PFSK-1 (cell line): ENCODE data around the gene PELI2.

ENCODE experiments used
- FOXP2 ChIP-seq: optimal IDR thresholded peaks from 2 replicates; pipeline ENCODE3; 2011; ENCODE audit warnings: borderline replicate concordance, control low read depth, inconsistent platforms; ENCODE audit not compliant: insufficient read depth; ENCODE audit errors: extremely low read length, extremely low read depth
- POLR2AphosphoS5 ChIP-seq: IDR thresholded peaks from 2 replicates; pipeline ENCODE4 v1.6.1; 2012; ENCODE audit warnings: low read depth, mild to moderate bottlenecking, control low read depth, low read length, moderate library complexity
- SIN3A ChIP-seq: IDR thresholded peaks from 2 replicates; pipeline ENCODE4 v1.6.1; 2012; ENCODE audit warnings: mild to moderate bottlenecking, low read length, moderate library complexity, borderline replicate concordance; ENCODE audit not compliant: insufficient read depth
- TAF1 ChIP-seq: IDR thresholded peaks from 2 replicates; pipeline ENCODE4 v1.6.1; 2012; ENCODE audit warnings: low read length, control low read depth, borderline replicate concordance; ENCODE audit not compliant: insufficient read depth
- TF ChIP-seq, protein P1 (sequence below), 2 experiments: IDR thresholded peaks; 2 replicates each; pipeline versions ENCODE4 v1.6.1 to v1.8.0; 2011 to 2012; ENCODE audit warnings: low read depth in 2 of 2, low read length in 2 of 2, control low read depth in 1 of 2, inconsistent platforms in 1 of 2, mild to moderate bottlenecking in 1 of 2, moderate library complexity in 1 of 2; ENCODE audit not compliant: insufficient read depth in 1 of 2

The PELI2 gene

GRCh38 chr14:56124327-56124726 is 6.1 kb downstream of the PELI2 start:
- TF ChIP-seq FOXP2: no peak
- no peak for TF ChIP-seq SIN3A
- no peak for TF ChIP-seq TAF1
- TF ChIP-seq, protein P1, sequence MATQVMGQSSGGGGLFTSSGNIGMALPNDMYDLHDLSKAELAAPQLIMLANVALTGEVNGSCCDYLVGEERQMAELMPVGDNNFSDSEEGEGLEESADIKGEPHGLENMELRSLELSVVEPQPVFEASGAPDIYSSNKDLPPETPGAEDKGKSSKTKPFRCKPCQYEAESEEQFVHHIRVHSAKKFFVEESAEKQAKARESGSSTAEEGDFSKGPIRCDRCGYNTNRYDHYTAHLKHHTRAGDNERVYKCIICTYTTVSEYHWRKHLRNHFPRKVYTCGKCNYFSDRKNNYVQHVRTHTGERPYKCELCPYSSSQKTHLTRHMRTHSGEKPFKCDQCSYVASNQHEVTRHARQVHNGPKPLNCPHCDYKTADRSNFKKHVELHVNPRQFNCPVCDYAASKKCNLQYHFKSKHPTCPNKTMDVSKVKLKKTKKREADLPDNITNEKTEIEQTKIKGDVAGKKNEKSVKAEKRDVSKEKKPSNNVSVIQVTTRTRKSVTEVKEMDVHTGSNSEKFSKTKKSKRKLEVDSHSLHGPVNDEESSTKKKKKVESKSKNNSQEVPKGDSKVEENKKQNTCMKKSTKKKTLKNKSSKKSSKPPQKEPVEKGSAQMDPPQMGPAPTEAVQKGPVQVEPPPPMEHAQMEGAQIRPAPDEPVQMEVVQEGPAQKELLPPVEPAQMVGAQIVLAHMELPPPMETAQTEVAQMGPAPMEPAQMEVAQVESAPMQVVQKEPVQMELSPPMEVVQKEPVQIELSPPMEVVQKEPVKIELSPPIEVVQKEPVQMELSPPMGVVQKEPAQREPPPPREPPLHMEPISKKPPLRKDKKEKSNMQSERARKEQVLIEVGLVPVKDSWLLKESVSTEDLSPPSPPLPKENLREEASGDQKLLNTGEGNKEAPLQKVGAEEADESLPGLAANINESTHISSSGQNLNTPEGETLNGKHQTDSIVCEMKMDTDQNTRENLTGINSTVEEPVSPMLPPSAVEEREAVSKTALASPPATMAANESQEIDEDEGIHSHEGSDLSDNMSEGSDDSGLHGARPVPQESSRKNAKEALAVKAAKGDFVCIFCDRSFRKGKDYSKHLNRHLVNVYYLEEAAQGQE (IDR thresholded peaks at IDR 0.05; ENCODE audit: insufficient read depth in 1 of 2, low read depth in 2 of 2, low read length in 2 of 2): no peak
- TF ChIP-seq POLR2AphosphoS5: no peak

DNA sequence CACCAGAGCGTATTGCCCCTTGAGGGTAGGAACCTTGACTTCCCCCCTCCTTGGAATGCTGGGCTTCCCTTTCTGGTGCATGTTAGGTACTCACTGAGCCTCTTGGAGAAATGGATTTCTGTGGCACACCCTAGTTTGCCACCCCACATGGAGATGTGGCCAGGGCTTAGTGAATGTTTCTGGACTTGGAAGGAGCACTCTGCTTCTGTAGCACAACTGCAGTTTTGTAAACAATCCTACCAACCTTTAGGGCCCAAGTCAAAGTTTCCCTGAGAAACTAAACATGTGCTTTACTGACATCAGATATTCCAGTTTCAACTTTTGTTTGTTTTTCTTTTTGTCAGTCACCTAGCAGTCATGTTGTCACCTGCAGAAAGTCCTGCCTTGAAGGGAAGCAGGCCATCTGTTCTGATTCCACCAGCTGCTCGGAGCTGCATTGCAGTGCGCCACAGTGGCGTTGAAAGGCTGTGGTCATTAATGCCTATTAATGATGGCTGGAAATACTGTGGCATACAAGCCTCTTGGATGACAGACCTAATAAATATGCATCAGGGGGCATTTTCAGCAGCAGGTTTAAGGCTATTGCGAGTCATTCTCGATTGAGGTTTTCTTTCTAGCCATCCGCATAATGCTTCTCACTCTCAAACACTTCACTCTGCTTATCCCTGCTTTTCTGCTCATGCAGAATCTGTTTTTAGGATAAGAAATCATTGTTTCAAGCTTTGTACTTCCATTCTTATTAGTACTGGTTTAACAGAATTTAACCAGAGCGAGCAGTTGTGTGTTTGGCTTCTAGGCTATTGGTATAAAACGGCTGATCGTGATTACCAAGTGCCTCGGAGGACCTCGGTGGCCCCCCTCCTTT is 7.8 kb downstream of the PELI2 start:
- no peak for TF ChIP-seq POLR2AphosphoS5
- TF ChIP-seq SIN3A: no peak
- no peak for TF ChIP-seq TAF1
- TF ChIP-seq, protein P1 (IDR thresholded peaks at IDR 0.05; ENCODE audit: insufficient read depth in 1 of 2, low read depth in 2 of 2, low read length in 2 of 2): no peak
- no peak for TF ChIP-seq FOXP2

- TF ChIP-seq TAF1 (no peak), SIN3A (no peak), POLR2AphosphoS5 (no peak), FOXP2 (no peak)
- TF ChIP-seq, protein P1 (IDR thresholded peaks at IDR 0.05; ENCODE audit: insufficient read depth in 1 of 2, low read depth in 2 of 2, low read length in 2 of 2): no peak
Measured at GRCh38 chr14:56126637-56126913, 8.4 kb downstream of the PELI2 start.

GRCh38 chr14:56127156-56127555 is 8.9 kb downstream of the PELI2 start:
- TF ChIP-seq TAF1: no peak
- TF ChIP-seq FOXP2: no peak
- TF ChIP-seq POLR2AphosphoS5: no peak
- no peak for TF ChIP-seq SIN3A
- TF ChIP-seq, protein P1 (IDR thresholded peaks at IDR 0.05; ENCODE audit: insufficient read depth in 1 of 2, low read depth in 2 of 2, low read length in 2 of 2): no peak

DNA sequence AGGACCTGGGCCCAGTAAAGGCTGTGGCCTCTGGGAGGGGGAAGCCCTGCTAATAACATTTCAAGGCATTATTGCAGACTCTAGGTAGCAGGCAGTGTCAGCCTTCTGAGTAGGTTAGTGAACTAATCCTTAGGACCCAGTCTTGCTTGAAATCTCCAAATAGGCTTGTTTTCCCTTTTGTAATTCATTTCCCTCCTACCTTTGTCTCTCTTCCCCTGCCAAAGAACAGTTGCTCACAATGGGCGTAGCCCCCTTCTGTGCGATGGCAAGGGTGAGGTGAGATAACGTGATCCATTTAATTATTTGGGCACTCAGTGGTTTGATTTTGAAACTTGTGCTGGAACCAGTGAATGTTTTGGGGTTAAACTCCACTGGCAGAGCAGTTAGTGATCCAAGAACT is 10.9 kb downstream of the PELI2 start:
- TF ChIP-seq TAF1: no peak
- TF ChIP-seq SIN3A: no peak
- TF ChIP-seq FOXP2: no peak
